ENCODE results near the gene LRRC28.
"Not testable (repeated sequence)": the region's sequence is repeated elsewhere in the genome, so short reads cannot be mapped to it uniquely, and the experiment has no call there.

Gene LRRC28

GRCh38 chr15:99345242-99345641 is 94.0 kb downstream of the LRRC28 start:
- DNase-seq: no peak

- no peak for DNase-seq
These were observed 94.7 kb downstream of the LRRC28 start for GRCh38 chr15:99345832-99346462.

DNA sequence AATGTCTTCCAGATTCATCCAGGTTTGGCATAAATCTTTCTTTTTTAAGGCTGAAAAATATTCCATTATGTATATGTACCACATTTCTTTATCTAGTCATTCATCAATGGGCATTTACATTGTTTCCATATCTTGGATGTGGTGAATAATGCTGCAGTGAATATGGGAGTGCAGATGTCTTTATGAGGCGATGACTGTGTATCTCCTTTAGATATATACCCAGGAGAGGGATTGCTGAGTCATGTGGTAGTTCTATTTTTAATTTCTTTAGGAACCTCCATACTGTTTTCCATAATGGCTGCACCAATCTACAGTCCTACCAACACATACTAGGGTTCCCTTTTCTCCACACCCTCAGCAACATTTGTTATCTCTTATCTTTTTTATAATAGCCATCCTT is 96.3 kb downstream of the LRRC28 start:
- DNase-seq: no peak

- DNase-seq: no peak
These were observed 97.1 kb downstream of the LRRC28 start for GRCh38 chr15:99348412-99348811.

GRCh38 chr15:99350408-99350807 is 99.1 kb downstream of the LRRC28 start:
- DNase-seq: no peak

GRCh38 chr15:99359769-99360168 is 108.5 kb downstream of the LRRC28 start:
- DNase-seq: no peak

DNA sequence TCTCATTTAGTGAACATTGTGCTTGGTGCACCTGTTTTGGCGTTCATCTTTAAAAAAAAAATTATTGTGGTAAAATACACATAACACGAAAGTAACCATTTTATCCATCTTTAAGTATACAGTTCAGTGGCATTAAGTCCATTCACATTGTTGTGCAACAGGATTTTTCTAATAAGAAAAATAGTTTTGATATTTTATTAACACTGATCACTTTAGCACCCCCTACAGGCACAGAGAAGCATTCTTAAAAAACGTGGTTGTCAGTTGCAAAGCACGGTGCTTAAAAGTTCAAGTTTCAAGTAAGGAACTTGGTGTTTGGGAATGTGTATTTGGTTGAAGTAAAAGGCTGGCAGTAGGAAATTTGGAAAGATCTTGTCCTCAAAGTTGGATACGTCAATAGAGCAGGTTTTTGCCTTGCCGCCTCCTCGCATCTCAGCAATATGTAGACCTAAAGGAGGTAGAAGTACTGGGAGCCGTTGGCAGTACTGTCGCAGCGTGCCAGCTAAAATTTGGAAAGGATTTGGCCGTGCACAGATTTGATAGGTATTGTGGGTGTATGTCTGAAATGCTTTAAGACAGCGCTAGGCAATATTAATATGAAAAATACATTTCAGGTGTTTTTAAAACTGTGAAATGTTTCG is 110.4 kb downstream of the LRRC28 start:
- no peak for DNase-seq

DNA sequence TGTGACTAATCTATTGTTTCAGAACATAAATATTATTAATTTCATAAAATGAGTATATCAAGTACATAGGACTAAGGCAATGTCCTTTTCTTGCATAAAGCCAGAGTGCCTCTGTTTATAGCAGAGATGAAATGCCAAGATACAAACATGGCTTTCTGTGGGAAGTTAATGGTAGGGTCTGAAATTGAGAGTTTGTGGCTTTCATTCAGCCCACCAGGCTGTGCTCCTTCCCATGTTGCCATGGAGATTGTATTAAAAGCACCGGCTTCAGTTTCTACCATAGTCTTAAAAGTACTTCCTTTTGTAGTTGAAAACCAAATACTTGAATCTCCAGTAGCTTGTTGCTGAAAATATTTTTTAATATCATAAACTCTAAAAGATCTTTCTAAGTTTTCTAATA is 114.0 kb downstream of the LRRC28 start:
- no peak for DNase-seq

DNA sequence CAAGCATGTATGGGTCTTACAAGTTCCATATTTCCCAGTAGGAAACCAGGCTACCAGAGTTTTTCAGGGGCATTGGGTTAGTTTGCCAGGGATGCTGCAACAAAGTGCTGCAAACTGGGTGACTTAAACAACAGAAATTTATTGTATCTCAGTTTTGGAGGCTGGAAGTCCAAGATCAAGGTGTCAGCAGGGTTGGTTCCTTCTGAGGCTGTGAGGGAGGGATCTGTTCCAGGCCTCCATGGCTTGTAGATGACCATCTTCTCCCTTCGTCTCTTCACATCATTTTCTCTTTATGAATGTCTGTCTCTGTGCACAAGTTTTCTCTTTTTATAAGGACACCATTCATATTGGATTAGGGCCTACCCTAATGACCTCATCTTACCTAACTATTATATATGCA is 114.7 kb downstream of the LRRC28 start:
- DNase-seq: no peak

- no peak for DNase-seq
These were observed 117.5 kb downstream of the LRRC28 start for GRCh38 chr15:99368743-99369142.

GRCh38 chr15:99369196-99369595 is 117.9 kb downstream of the LRRC28 start:
- DNase-seq: no peak

DNA sequence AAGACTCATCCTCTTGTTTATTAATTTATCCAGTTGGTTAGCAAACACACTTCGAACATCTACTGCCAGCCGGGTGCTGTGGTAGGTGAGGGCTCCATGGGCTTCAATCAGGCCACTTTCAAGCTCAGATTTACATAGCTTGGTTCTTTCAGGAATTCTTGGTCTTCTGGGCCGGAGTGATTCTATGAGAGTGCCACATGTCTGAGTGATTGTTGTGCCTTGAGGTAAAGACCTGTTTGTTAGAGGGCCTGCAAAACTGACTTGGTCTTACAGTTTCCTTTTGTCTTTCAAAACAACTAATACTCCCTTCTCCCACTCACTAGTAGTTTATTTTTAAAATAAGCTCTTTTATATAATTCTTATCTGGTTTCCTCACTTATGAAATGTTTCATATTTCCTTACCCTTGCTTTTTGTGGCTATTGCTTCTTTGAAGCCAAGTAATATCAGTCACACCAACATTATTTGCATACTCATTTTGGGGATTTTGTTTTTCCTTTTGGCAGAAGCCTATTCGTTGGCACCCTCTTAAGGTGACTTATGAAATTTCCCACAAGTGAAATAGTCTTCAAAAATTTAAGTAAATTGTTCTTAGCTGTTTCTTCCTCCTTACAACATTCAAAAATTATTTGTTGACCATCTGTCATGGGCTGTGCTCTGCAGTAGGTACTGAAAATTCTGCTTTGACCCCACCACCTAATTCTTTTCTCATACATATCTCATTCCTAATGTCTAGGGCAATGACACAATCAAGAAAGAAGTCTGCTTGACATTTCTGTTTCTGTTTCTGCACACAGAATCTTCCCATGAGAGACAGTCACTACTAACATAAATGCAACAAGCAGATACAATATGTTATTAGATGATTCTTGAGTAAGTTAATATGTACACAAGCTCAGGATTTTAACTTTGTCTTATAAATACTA is 120.2 kb downstream of the LRRC28 start:
- no peak for DNase-seq

DNA sequence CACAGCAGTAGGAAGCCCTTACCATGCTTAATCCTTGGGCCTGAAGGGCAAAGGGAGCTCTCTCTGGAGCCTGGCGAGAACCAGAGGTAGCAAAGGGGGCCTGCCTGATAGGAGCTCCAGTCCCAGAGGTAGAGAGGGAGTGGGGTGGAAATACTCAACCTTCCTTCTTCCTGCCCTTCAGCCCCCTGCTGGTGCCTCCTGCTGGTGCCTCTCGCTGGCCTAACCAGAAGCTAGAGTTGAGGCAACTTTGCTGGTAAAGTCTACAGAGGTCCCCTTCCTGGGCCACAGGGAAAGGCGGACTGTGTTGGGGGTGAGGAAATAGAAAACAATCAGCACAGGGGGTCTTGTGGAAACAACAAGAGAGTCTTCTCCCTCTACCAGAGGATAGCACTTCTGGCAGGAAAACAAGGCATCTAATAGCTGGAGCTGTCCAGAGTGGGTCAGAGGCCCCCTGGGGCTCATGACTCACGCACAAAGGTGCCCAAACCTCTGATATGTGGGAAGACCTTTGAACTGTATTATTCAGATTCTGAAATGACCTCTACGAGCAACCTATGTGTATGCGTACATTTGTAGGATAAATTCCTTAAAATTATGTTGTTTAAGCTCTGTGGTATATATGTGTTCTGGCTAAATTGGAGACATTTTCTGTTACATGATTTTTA is 133.9 kb downstream of the LRRC28 start:
- DNase-seq: no peak

- DNase-seq: no peak
These were observed 134.6 kb downstream of the LRRC28 start for GRCh38 chr15:99385865-99386264.

DNA sequence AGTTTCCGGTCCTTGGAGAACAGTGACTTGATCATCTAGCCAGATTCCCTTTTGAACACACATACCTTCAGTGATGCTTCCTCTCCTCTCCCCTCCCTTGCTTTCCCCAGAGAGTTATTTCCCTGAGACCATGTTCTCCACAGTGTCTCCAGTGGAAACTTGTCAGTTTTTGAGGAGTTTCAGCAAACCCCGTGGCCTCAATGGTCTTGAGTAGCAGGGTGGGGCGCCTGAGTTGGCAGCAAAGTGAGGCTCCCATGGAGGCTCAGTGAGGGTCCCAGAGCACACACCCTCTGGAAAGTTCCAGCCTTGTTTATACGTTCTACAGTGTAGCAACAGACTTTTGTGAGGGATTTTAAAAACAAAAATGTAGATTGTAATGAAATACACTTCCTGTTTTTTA is 135.1 kb downstream of the LRRC28 start:
- DNase-seq: no peak

DNA sequence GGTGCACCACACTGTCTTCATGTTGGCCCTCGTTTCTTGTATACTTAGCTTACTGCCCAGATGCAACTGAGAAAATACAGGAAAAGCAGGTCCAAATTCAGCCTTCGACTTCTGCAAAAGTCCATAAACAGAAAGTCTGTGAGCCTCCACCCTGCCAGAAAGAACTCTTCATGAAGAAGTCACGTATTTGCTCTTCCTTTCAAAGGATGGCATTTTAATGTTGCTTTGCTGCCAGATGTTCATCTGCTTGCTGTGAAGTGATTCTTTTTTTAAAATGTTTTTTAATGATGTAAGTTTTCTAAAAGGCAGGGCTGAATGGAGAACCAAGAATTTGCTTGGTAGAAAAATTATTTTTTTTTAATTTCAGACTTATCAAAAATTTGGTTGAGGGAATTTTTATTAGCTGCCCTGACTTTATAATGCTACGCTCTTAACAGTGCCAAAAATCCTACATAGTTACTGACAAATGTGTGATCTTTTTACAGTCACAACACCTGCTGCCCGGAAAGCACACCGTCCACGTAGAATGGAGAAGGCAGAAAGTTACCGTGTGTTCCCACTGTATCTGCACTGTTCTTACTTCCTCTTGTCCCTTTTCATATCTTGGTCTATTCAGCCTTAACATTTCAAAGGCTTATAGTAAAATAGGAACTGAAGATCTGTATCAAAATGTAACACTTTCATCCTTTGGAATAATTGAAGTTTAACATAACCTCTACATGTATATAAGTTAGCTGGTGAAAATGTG is 136.3 kb downstream of the LRRC28 start:
- DNase-seq: no peak

- DNase-seq: no peak
These were observed 139.4 kb downstream of the LRRC28 start for GRCh38 chr15:99390667-99391066.

DNA sequence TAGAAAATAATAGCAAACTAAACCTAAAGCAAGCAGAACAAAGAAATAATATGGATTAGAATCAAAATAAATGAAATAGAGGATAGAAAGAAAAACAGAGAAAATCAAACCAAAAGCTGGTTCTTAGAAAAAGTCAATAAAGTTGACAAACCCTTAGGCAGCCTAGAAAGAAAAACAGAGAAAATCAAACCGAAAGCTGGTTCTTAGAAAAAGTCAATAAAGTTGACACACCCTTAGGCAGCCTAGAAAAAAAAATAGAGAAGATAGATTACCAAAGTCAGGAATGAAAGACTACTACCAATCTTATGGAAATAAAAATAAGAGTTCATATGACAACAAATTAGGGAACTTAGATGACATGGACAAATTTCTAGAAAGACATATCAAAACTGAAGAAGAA is 142.4 kb downstream of the LRRC28 start:
- DNase-seq: no peak

- no peak for DNase-seq
These were observed 145.1 kb downstream of the LRRC28 start for GRCh38 chr15:99396375-99396774.

DNA sequence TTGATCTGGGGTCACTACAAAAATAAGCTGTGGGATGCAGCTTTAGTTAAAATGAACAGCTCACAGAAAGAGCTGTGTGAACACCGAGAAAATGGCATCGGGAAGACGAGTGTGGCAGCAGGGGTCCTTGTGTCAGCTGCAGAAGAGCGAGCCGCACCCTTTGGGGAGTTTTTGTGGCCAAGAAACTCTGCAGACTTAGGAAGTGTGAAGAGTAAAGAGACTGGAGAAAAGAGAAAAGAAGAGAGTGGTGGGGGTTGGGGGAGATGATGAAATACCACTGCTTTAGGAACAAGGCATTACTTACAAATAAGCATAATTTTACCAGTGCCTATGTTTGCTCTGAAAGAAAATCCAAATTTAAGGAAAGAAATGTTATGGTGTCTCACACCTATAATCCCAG is 147.8 kb downstream of the LRRC28 start:
- no peak for DNase-seq

- no peak for DNase-seq
These were observed 148.3 kb downstream of the LRRC28 start for GRCh38 chr15:99399618-99400017.

GRCh38 chr15:99401216-99401615 is 149.9 kb downstream of the LRRC28 start:
- not testable (repeated sequence) for DNase-seq
